BJ (cell line): Measurements from ENCODE around the gene TMEM127. TPM values are rescaled to one million over a fixed set of nuclear protein-coding genes. Genes with fewer than 3 reads are reported as not detected.

Experiments
- CTCF ChIA-PET: fragments of 350-600 bp; formaldehyde crosslinking; extraction: SDS; loops from one replicate; lab custom pipeline; 2021; ENCODE audit warnings: antibody characterized with exemption, inconsistent platforms; lab: Yijun Ruan, JAX
- POLR2A ChIA-PET: fragments of 300-600 bp; sonication (Branson Sonifier 250); formaldehyde crosslinking; extraction: SDS; loops from one replicate; lab custom pipeline; 2021; ENCODE audit warnings: antibody characterized with exemption; lab: Charles Lee
- DNase-seq: peaks from one replicate; pipeline ENCODE4 v3.0.0-alpha.2; 2011; ENCODE audit warnings: low read depth
- H3K27me3 ChIP-seq: 2 replicates; pipeline ENCODE4 v1.6.0; 2011; ENCODE audit warnings: low read length; ENCODE audit not compliant: control insufficient read depth, insufficient read depth
- H3K36me3 ChIP-seq: 2 replicates; pipeline ENCODE4 v1.5.1; 2011; ENCODE audit warnings: low read length; ENCODE audit not compliant: control insufficient read depth, insufficient read depth
- H3K4me3 ChIP-seq: 2 replicates; pipeline ENCODE4 v1.5.1; 2011; ENCODE audit warnings: low read depth, mild to moderate bottlenecking, control low read depth, low read length
- polyA plus RNA-seq: library from polyadenylated mRNA; depleted of rRNA; stranded (reverse); fragments of >200 nt; gene quantifications from 2 replicates; pipeline ENCODE4 v1.2.3, GENCODE V29; 2011; rRNA removed
- TF ChIP-seq, protein P1 (sequence below): IDR thresholded peaks from 2 replicates; pipeline ENCODE4 v1.5.1; 2011; ENCODE audit warnings: low read depth, mild to moderate bottlenecking, control low read depth, inconsistent platforms, low read length, moderate library complexity; ENCODE audit not compliant: insufficient read depth

TMEM127 gene
- polyA plus RNA-seq, 1 experiment, result 115 TPM

DNA sequence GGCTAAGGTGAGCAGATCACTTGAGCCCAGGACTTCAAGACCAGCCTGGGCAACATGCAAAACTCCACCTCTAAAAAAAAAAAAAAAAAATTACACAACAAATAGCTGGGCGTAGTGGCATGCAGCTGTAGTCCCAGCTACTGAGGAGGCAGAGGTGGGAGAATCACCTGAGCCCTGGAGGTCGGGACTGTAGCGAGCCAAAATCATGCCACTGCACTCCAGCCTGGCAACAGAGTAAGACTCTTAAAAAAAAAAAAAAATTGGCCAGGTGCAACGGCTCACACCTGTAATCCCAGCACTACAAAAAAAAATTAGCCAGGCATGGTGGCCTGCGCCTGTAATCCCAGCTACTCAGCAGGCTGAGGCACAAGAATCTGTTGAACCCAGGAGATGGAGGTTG is 64.5 kb downstream of the TMEM127 start:
- no peak overlapping the region for H3K4me3 ChIP-seq
- H3K36me3 ChIP-seq, result no peaks in the 10 kb centered on the region
- DNase-seq, result no peak
- no peaks in the 10 kb centered on the region for H3K27me3 ChIP-seq
- ChIA-PET POLR2A (no interaction called here), CTCF (interaction anchor here (0.9 to 1.3 kb wide), 3 partner anchors 12 to 65 kb away, joined by 3 to 5 read pairs (median 3); no protein-coding TSS in a partner anchor)
- TF ChIP-seq, protein P1, sequence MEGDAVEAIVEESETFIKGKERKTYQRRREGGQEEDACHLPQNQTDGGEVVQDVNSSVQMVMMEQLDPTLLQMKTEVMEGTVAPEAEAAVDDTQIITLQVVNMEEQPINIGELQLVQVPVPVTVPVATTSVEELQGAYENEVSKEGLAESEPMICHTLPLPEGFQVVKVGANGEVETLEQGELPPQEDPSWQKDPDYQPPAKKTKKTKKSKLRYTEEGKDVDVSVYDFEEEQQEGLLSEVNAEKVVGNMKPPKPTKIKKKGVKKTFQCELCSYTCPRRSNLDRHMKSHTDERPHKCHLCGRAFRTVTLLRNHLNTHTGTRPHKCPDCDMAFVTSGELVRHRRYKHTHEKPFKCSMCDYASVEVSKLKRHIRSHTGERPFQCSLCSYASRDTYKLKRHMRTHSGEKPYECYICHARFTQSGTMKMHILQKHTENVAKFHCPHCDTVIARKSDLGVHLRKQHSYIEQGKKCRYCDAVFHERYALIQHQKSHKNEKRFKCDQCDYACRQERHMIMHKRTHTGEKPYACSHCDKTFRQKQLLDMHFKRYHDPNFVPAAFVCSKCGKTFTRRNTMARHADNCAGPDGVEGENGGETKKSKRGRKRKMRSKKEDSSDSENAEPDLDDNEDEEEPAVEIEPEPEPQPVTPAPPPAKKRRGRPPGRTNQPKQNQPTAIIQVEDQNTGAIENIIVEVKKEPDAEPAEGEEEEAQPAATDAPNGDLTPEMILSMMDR, result no peak

DNA sequence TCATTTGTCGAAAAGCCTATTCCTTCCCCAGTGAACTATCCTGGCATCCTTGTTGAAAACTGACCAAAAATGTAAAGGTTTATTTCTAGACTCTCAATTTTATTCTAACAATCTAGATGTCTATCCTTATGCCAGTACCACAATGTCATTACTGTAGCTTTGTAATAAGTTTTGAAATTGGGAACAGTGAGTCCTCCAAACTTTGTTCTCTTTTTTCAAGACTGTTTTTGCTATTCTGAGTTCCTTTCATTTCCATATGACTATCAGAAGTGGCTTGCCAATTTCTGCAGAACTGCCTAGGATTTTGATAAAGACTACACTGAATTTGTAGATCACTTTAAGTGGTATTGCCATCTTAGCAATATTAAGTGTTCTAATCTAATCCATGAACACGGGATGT is 66.9 kb downstream of the TMEM127 start:
- Histone ChIP-seq H3K27me3 (no peaks in the 10 kb centered on the region), H3K4me3 (no peak overlapping the region), H3K36me3 (peaks cover 2% of the 10 kb centered on the region)
- CTCF ChIA-PET, result interaction anchor here (1.0 kb wide), 1 partner anchor 82 kb away, joined by 3 read pairs; no protein-coding TSS in a partner anchor
- TF ChIP-seq, protein P1, result no peak
- POLR2A ChIA-PET, result no interaction called here
- no peak for DNase-seq

Other genes with a start within 250 kb of the TMEM127 start
- 4.9 and 9.5 TPM in 2 replicates for gene GPAT2, start 231.1 kb downstream of the TMEM127 start, polyA plus RNA-seq
- not detected in 2 replicates for gene ADRA2B, start 149.4 kb downstream of the TMEM127 start, polyA plus RNA-seq
- not detected in 2 replicates for gene ASTL, start 127.5 kb downstream of the TMEM127 start, polyA plus RNA-seq
- gene DUSP2, start 120.6 kb downstream of the TMEM127 start, polyA plus RNA-seq, result 0.82 and 2.2 TPM in 2 replicates
- 56.1 and 101 TPM in 2 replicates for gene STARD7, start 57.2 kb downstream of the TMEM127 start, polyA plus RNA-seq
- gene CIAO1, start 228 bp upstream of the TMEM127 start, polyA plus RNA-seq, result 76.5 and 90.0 TPM in 2 replicates
- 83.2 and 111 TPM in 2 replicates for gene SNRNP200, start 39.5 kb upstream of the TMEM127 start, polyA plus RNA-seq
- 0.52 and 0.59 TPM in 2 replicates for gene ITPRIPL1, start 59.3 kb upstream of the TMEM127 start, polyA plus RNA-seq
- gene NCAPH, start 69.8 kb upstream of the TMEM127 start, polyA plus RNA-seq, result 13.7 and 16.9 TPM in 2 replicates
- not detected in 2 replicates for gene NEURL3, start 239.4 kb upstream of the TMEM127 start, polyA plus RNA-seq